ENCODE data around the gene NNAT.
A peak's percentile ranks its signal among the peaks of the same experiment; 100 is the strongest.
"Not testable (repeated sequence)": the region's sequence is repeated elsewhere in the genome, so short reads cannot be mapped to it uniquely, and the experiment has no call there.

Gene NNAT

DNA sequence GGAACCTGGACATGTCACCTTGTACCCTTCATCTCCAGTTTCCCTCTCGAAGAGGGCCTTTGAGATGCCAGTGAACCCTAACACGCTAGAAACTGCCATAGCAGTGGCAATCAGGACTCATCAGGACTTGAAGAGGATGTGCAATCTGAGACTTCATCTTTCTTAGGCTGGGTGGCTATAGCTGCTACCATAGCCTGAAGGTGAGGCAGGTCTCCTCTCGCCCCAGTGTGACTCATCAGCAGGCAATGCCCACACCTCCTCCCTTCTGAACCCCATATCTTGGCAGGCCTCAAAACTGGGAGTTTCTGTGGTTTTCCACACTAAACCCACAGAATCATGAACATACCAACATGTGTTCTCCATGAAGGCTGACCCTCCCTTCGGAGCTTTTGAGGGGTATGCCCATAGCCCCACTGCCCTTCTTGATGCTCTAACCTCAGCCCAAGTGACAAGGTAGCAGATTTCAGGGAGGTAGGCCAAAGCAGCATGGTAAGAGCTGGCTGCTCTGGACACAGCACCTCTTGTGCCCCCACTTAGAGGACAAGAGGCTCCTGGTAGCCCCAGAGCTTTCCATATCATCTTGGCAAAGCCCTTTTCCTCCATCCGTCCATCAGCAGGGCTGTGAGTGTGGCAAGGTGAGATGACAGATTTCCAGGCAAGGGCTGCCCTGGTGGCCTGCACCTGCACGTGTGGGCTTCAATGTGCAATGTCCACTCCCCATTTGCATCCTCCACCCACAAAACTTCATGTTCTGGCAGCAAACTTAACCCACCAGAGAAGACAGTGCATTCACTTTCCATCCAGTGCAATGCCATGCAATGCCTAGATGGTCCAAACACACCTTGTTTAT is 4.0 kb downstream of the NNAT start:
- no peak for DNase-seq

DNA sequence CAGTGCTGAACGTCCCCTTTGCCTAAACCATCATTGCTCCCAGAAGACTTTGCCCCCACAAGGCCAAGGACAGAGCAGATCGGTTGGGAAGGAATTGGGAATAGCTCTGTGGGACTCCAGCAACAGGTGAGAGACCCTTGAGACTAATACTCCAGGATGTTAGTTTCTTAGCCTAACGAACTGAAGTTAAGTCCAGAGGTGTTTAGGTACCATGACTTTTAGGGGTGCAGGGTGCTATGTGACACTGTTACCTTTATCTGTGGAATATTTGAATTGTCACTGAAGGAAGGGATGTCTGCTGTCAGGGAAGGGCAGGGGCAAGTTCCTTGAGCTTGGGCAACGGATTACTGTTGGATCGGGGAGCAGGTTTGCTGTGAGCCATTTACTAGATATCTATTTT is 4.8 kb downstream of the NNAT start:
- no peak for DNase-seq

DNA sequence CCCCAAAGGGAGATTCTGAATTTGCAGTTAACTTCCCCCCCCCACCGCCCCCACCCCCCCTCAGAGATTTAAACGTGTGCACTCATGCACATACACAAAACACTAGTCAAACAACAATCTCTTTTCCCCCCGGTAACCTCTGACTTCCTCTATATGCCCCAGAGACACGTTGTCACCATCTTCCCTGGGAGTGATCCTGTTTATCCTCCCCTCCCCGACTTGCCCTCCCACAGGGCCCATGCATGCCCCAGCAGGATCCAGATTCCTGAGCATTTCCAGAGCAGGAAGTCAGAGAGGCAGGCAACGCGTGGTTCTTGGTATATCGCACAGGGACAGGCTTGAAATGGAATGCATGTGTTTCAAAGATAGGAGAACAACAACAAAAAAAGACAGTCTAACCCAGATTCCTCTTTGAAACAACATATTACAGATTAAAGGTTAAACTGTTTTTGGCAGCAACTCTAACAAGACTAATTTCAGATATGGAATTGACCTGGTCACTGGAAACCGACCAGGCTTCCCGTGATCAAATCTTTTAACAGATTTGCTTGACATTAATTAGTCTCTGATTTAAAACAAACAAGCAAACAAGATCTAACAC is 5.3 kb downstream of the NNAT start:
- no peak for DNase-seq

DNA sequence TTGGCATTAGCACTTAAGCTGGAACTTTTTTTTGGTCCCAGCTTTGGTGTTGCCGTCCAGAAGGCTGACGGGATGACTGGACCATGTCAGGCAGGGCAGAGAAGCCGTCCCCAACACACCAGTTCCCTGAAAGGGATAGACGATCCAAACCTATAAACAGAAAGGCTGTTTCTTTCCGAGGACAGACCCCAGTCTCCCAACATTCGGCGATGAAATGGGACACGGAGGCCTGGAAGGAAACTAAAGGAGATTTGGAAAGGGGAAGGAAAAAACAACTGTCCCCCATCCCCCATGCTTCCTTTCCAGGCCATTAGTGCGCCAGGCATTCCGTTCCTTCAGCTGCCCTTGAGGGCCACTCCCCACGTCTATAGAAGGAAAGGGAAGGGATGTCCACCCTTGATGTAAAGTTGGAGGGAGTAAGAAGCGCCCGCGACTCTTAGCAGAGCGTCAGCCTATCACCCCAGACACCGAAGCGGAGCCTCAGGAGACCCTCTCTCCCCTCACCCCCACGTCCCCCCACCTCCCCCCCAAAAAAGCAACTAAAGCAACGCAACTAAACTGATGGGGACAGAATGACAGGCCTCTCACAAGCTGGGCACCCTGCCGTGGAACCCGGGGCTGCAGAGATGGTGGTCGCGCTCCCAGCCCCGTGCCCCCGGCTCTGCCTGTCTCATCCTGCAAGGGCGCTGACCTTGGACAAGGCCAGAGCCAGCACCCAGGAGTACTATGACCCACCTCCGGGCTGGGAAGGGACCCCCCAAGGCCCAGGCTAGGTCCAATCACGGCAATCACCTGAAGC is 6.0 kb downstream of the NNAT start:
- DNase-seq: no peak

DNA sequence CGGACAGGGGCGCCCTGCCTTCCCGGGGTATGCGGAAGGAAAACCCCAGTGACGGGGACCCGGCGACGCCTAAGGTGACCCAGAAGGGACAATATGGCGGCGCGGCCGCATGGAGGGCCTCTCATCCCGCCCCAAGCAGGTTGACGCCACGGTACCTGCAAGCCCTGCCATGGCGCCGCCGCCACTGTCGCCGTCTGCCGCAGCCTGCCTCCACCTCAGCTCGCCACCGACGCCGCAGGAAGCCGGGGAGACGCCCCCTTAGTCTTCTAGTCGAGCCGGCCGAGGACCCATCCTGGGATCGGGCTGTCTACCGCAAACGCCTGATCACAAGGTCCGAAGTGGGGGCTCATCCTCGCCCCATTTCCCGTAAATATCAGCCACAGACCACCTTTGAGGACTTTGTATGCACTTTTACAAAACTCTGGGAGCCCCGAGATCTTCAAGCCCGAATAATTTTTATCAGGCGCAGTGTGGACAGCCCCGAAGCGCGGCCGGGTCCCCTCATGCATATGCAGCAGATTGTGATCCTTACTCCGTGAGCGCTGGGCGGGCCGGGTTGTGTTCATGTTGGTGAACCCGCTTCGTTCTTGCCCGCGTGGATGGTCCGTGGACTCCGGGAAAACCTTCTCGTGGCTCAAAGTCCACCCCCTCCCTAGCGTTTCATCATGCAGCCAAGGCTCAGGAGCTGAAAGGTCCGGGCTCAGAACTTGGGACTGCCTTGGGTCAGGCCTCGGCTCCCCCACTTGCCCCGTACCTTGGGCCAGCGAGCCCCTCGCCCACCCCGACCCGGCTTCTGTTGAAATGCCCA is 6.8 kb downstream of the NNAT start, which contains the start of gene BLCAP:
BLCAP (minus strand) TSS at position 239 of the 808 bp plus-strand sequence. CDS start 8,702 bp downstream, outside the sequence.
- DNase-seq: peak; percentile 90

DNA sequence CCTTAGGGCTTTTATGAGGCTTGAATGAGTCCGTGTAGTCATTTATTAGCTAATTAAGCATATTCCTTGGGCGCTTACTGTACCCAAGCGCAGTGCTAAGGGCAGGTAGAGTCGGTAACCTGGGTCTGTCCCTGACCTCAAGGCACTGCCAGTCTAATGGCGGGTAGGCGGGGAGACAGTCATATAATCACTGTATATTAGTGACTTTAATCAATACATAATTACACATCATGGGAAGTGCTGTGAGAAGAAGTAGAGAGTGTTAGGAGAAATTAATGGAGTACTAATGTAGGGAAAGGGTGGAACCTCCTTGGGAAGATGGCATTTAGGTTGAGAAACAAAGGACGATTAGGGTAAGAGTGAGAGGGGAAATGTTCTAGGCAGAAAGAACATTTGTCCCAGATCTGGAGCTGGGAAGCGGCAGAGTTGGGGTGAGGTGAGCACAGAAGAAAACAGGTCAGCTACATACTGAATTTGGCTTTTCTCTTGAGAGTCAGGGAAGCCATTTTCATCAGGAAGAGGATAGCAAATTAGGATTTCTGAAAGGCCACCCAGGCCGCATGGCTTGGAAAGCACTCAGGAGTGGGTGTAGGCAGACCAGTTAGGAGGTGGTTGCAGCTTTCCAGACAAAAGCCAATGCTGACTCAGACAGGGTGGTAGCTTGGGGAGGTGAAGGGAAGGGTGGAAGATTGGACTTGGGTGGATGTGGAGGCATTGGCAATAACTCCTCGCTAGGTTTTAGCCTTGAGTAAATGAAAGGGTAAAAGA is 7.6 kb downstream of the NNAT start:
- DNase-seq: no peak

DNA sequence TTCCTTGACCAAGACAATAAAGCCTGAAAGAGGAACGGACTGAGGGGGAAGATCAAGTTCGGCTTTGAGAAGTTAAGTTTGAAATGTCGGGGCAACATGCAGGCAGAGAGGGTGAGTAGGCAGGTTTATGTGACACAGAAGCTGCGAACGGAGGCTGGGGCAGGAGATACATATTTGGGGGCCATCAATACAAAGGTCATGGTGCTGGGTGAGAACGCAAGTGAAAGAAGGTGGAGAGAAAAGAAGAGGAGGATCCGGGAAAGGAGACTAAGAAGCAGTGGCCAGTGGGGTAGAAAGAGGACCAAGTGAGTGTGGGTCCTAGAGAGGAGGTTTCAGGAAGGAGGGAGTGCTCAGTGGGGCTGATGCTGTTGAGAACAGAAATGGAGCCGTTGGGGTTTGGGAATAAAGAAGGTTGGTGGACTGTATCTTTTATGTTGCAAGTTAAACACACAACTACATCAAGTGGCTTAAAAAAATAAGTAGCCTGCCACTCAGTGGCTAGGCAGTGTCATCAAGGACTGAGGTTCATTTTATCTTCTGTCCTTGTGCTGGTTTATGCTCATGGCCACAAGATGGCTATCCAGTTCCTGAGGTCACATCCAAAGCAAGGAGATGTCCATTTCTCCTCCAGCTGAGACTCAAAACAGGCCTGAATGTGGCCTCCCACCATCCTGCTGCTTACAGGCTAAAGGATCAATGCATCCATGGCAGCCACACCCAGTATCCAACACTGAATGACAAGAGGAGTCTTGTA is 8.3 kb downstream of the NNAT start:
- no peak for DNase-seq

DNA sequence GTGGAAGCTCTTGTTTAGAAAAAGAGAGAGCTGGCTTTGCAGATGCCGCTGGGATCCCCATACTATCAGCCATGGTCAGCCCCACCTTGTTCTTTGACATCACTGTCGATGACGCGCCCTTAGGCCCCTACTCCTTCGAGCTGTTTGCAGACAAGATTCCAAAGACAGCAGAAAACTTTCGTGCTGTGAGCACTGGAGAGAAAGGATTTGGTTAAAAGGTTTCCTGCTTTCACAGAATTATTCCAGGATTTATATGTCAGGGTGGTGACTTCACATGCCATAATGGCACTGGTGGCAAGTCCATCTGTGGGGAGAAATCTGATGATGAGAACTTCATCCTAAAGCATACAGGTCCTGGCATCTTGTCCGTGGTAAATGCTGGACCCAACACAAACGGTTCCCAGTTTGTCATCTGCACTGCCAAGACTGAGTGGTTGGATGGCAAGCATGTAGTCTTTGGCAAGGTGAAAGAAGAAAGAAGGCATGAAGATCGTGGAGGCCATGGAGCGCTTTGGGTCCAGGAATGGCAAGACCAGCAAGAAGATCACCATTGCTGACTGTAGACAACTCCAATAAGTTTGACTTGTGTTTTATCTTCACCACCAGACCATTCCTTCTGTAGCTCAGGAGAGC is 9.0 kb downstream of the NNAT start:
- DNase-seq: no peak

DNA sequence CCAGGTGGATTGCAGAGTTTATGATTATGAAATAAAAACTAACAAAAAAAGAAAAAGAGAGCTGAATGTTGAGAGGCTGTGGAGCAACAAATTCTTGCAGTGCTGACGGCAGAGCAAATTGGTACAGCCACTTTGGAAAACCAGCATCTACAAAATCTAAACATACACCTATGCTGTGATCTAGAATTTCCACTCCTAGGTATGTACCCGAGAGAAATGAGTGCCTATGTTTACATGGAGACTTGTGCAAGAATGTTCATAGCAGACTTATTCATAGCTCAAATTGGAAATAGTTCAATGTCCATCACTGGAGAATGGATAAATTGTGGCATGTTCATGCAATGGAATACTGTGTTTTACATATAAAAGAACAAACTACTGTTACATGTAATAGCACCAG is 9.6 kb downstream of the NNAT start:
- DNase-seq: no peak

DNA sequence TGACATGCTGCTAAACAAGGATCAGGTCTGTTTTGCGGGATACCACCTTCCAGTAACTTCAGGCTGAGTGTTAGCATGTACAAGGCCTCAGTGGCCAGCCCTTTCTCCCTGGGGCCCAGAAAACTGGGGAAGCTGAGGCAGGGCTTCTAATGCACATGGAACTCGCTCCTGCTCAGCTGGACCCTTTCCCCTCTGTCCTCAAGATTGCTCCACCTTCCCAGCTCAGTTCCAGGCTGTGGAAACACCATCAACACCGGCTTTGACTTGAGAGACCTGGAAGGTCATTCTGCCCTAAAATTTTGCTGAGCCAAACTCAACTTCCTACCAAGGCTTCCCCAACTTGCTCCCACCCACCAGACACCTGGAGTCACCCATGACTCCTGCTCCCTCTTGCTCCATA is 10.8 kb downstream of the NNAT start:
- no peak for DNase-seq

DNA sequence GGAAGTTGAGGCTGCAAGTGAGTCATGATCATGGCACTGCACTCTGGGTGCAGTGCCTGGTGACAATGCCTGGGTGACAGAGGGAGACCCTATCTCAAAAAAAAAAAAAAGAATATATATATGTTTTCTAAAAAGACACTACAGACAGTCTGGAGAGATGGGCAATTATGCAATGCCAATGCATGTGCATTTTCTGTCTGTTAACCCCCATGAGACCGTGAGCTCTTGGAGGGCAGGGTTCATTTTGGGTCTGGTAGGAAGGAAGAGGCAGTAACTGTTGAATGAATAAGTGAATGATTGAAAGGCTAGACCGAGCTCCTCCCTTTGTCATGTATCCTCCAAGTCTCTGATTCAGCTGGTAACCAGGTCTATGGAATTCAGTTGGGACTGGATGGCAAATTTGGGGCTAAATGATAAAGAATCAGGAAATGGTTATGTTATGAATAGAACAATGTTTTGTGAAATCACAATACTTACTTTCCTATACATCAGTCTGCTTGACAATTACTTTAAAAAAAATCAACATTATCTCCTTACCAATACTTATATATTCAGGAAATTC is 12.2 kb downstream of the NNAT start:
- no peak for DNase-seq

DNA sequence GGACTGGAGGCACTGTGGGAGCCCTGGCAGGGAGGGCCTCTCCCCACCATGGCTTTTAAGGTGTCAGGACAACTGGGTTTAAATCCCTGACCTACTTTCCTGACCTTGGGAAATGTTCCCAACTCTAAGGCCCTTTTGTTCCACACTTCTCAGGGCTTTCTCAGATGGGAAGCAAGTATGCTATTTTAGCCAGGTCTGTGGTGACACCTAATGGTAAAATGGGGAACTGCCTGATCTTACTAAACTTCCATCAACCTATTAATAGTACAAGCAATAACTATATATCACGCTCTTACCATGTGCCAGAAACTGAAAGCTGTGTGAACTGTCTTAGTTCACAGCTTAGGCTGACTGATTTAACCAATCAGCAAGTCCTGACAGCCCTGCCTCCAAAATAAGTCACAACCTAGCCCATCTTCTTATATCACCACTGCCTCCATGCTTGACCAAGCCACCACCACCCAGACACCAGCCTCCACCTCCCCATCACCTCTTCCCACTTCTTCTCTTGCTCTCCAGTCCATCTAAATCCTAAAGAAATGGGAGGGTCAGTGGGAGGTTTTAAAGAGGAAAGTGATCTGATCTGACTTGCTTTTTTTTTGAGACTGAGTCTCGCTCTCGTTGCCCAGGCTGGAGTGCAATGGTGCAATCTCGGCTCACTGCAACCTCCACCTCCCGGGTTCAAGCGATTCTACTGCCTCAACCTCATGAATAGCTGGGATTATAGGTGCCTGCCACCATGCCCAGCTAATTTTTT is 13.5 kb downstream of the NNAT start:
- DNase-seq: peak; percentile 55

DNA sequence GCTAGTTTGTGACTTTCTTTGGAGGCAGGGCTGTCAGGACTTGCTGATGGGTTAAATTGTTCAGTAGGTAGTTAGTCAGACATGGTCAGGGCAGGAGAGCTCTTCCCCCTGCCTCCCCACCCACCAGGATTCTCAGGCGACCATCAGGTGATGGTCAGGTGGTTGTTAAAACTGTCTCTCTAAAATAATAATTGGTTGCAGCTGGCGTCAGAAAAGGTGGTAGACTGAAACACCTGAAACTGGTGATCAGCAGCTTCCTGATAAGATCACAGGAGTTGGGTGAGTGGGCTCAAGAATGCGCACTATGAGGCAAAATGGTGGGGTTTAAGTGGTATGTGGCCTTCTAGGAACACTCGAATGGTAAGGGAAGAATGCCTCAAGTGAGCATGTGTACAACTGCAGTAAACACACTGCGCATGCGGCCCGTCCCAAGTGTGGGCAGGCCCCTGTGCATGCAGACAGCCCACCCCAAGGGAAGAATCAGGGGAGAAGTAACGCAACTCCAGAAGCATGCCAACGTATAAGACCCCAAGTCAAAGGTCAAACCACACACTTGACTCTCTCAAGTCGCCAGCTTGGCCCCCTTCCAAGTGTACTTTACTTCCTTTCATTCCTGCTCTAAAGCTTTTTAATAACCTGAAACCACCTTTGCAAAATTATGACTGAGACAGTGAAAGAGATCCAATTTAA is 14.5 kb downstream of the NNAT start:
- no peak for DNase-seq

DNA sequence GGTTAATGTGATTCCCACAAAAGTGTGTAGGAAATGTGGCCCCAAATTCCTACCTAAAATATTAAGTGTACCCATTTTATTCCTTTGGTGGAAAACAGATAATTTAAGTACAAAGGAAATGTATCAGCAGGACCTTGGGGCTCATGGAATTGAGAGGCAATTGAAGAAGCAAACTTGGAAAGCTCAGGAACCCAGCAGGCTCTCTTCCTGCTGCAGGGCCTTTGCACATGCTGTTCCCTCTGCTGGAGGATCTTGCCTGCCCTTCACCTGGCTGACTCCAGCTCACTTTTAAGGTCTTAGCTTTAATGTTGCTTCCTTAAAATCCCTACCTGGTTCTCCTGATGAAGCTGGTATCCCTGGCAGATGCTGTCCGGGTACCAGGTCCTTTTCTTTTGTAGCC is 16.5 kb downstream of the NNAT start:
- no peak for DNase-seq

DNA sequence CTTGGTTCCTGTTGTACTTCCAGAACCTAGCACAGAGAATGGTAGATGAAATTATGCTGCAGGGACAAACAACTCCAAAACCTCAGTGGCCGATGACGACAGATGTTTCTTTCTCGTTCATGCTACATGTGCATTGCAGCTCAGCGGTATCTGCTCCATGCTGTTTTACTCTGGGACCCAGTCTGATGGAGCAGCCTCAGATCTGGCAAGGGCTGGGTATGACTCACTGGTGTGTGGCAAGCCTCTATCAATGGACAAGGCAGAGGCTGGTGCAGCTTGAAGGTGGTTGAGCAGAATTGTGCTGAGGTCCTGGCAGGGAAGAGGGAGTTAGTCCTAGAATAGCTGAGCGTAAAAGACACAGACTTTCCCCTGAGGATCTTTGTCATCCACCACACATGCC is 17.0 kb downstream of the NNAT start:
- no peak for DNase-seq

DNA sequence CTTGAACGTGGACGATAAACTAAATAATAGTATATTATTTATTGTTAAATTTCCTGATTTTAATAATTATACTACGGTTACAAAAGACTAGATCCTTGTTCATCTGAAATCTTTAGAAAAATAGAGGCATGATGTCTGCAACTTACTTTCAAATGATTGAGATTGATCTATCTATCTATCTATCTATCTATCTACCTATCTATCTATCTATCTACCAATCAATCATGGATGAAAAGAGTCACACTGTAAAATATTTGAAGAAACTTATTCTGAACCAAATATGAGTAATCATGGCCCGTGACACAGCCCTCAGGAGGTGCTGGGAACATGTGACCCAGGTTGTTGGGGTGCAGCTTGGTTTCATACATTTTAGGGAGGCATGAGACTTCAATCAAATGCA is 18.4 kb downstream of the NNAT start:
- DNase-seq: no peak

DNA sequence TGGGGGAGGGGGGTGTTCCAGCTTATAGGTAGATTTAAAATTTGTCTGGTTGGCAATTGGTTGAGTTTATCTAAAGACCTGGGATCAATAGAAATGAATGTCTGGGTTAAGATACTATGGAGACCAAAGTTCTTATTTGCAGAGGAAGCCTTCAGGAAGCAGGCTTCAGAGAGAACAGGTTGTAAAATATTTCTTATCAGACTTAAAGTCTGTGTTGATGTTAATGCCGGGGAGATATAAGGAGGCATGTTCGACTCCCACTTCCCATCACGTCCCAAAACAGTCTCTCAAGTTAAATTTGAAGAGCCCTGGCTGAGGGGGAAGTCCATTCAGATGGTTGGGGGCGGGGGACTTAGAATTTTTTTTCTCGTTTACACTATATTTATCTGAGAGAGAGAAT is 19.0 kb downstream of the NNAT start:
- DNase-seq: no peak

DNA sequence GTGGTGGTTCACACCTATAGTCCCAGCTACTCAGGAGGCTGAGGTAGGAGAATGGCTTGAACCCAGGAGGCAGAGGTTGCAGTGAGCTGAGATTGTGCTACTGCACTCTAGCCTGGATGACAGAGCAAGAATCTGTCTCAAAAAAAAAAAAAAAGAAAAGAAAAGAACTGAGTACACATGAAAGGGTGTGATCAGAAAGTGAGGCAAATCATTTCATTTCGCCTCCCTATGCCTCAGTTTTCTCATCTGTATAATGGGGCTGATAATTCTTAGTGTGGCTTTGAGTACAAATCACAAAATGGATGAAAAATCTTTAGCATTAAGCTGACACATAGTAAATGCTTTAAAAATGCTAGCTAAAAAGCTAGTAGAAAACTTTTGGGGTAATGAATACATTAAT is 19.8 kb downstream of the NNAT start:
- not testable (repeated sequence) for DNase-seq

DNA sequence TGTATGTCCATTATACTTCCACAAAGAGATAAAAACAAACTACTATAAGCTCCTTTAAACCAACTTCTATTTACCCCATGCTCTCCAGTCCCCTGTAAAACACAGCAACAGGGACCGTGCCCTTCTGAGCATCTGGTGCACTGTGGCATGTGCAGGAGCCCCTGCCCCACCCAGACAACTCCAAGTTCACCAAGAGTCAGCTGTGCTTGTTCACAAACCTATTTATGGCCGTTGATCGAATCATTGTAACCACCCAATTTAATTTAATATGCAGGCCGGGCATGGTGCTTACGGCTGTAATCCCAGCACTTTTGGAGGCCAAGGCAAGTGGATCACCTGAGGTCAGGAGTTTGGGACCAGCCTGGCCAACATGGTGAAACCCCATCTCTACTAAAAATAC is 20.3 kb downstream of the NNAT start:
- DNase-seq: no peak
